HCT116 (cell line): ENCODE data around the gene GSG1L. TPM values are rescaled to one million over a fixed set of nuclear protein-coding genes. Genes with fewer than 3 reads are reported as not detected.

ENCODE experiments used
- ATAC-seq: fragments of 200-7000 bp; cut with Tn5 transposase; 2 replicates; pipeline ENCODE4 v1.9.1; 2020; ENCODE audit warnings: mild to moderate bottlenecking, moderate library complexity
- BruUV-seq: library from RNA; stranded (reverse); fragments of 400-500 nt; replicated peaks from 2 replicates; lab custom pipeline; 2021; lab: Mats Ljungman, UMichigan
- CTCF ChIA-PET: fragments of 300-600 bp; sonication (Branson Sonifier 250); formaldehyde crosslinking; loops from one replicate; lab custom pipeline; 2021; ENCODE audit warnings: antibody characterized with exemption; lab: Charles Lee
- POLR2A ChIA-PET: fragments of 300-600, 350-600 bp; sonication (Branson Sonifier 250); formaldehyde crosslinking; loops from one replicate; lab custom pipeline; 2021; ENCODE audit warnings: antibody characterized with exemption; lab: Charles Lee
- RAD21 ChIA-PET, 2 experiments: fragments of 300-600 bp; sonication (Branson Sonifier 250); formaldehyde crosslinking; loops; one replicate each; lab custom pipeline; 2023; ENCODE audit warnings: low total read pairs in 2 of 2; ENCODE audit not compliant: uncharacterized antibody in 2 of 2, unreplicated experiment in 2 of 2, low non-redundant PET in 1 of 2; lab: Charles Lee
- DNase-seq: peaks from one replicate; pipeline ENCODE4 v3.0.0-alpha.2; 2010; ENCODE audit warnings: low read depth, low spot score
- H2AFZ ChIP-seq: fragments of 200-600 bp; shearing (Covaris generic), sonication (generic); 2 replicates; pipeline ENCODE4 v1.6.1; 2017; ENCODE audit warnings: low read depth, mixed run types, mixed read lengths, antibody characterized with exemption, low read length; ENCODE audit not compliant: poor library complexity, severe bottlenecking
- H3K27ac ChIP-seq: 2 replicates; pipeline ENCODE4 v1.5.1; 2012; ENCODE audit warnings: low read depth, low read length
- H3K27me3 ChIP-seq: fragments of 200-600 bp; sonication (generic); 2 replicates; pipeline ENCODE4 v1.6.1; 2016; ENCODE audit warnings: mixed run types, low read length, mixed read lengths; ENCODE audit not compliant: insufficient read depth
- H3K36me3 ChIP-seq, 2 experiments: fragments of 200-500 bp in 1 of 2; fragments of 200-600 bp in 1 of 2; sonication (Bioruptor generic) in 1 of 2; sonication (generic) in 1 of 2; 2 replicates each; pipeline versions ENCODE4 v1.5.1 to v1.6.1; 2014 to 2016; ENCODE audit warnings: low read length in 2 of 2, inconsistent platforms in 1 of 2, mixed read lengths in 1 of 2, mixed run types in 1 of 2; ENCODE audit not compliant: insufficient read depth in 2 of 2, control insufficient read depth in 1 of 2
- H3K4me1 ChIP-seq, 2 experiments: fragments of 200-600 bp in 1 of 2; sonication (generic) in 1 of 2; 2 replicates each; pipeline versions ENCODE4 v1.5.1 to v1.6.1; 2012 to 2017; ENCODE audit warnings: low read length in 2 of 2, inconsistent platforms in 1 of 2, mild to moderate bottlenecking in 1 of 2, mixed read lengths in 1 of 2, mixed run types in 1 of 2, moderate library complexity in 1 of 2; ENCODE audit not compliant: insufficient read depth in 2 of 2, control insufficient read depth in 1 of 2
- H3K4me2 ChIP-seq: fragments of 200-600 bp; sonication (generic); 2 replicates; pipeline ENCODE4 v1.6.1; 2017; ENCODE audit warnings: mixed run types, low read length, mixed read lengths
- H3K4me3 ChIP-seq, 2 experiments: fragments of 200-600 bp in 1 of 2; sonication (generic) in 1 of 2; replicated peaks in 1 of 2; 2 replicates each; pipeline ENCODE4 v1.5.1; 2011 to 2016; ENCODE audit warnings: low read length in 2 of 2, control low read depth in 1 of 2, low read depth in 1 of 2, mild to moderate bottlenecking in 1 of 2, mixed read lengths in 1 of 2, mixed run types in 1 of 2
- H3K79me2 ChIP-seq: fragments of 200-600 bp; sonication (generic); 2 replicates; pipeline ENCODE4 v1.6.1; 2017; ENCODE audit warnings: mild to moderate bottlenecking, mixed run types, low read length, moderate library complexity, mixed read lengths; ENCODE audit not compliant: insufficient read depth
- H3K9ac ChIP-seq: fragments of 200-600 bp; sonication (generic); 2 replicates; pipeline ENCODE4 v1.6.1; 2016; ENCODE audit warnings: low read length, mixed read lengths
- H3K9me2 ChIP-seq: fragments of 200-600 bp; sonication (generic), shearing (Covaris generic); 2 replicates; pipeline ENCODE4 v1.6.1; 2017; ENCODE audit warnings: mixed run types, mild to moderate bottlenecking, moderate library complexity; ENCODE audit not compliant: insufficient read depth
- H3K9me3 ChIP-seq, 2 experiments: fragments of 200-500 bp in 1 of 2; fragments of 200-600 bp in 1 of 2; sonication (Bioruptor generic) in 1 of 2; sonication (generic) in 1 of 2; 2 replicates each; pipeline ENCODE4 v1.6.1; 2014 to 2017; ENCODE audit warnings: low read length in 2 of 2, mixed read lengths in 2 of 2, inconsistent platforms in 1 of 2, low read depth in 1 of 2, mild to moderate bottlenecking in 1 of 2, mixed run types in 1 of 2, moderate library complexity in 1 of 2; ENCODE audit not compliant: control insufficient read depth in 1 of 2, insufficient read depth in 1 of 2
- H4K20me1 ChIP-seq: fragments of 200-600 bp; sonication (generic), shearing (Covaris generic); 2 replicates; pipeline ENCODE4 v1.6.1; 2017; ENCODE audit warnings: mixed run types, mild to moderate bottlenecking, moderate library complexity; ENCODE audit not compliant: insufficient read depth
- CBX3 ChIP-seq: IDR thresholded peaks from 2 replicates; pipeline ENCODE4 v1.6.1; 2012; ENCODE audit warnings: low read depth
- CEBPB ChIP-seq: IDR thresholded peaks from 2 replicates; pipeline ENCODE4 v1.6.1; 2012; ENCODE audit warnings: low read depth
- ELF1 ChIP-seq: IDR thresholded peaks from 2 replicates; pipeline ENCODE4 v1.6.1; 2012; ENCODE audit warnings: low read depth, borderline replicate concordance
- FOSL1 ChIP-seq: IDR thresholded peaks from 2 replicates; pipeline ENCODE4 v1.6.1; 2012; ENCODE audit warnings: low read depth
- POLR2A ChIP-seq: IDR thresholded peaks from 2 replicates; pipeline ENCODE4 v1.7.0; 2011; ENCODE audit warnings: borderline replicate concordance; ENCODE audit not compliant: insufficient read depth, insufficient read length; ENCODE audit errors: extremely low read depth
- POLR2AphosphoS5 ChIP-seq: IDR thresholded peaks from 2 replicates; pipeline ENCODE4 v1.6.1; 2011; ENCODE audit warnings: mild to moderate bottlenecking, low read depth, low read length, moderate library complexity
- RAD21 ChIP-seq: IDR thresholded peaks from 2 replicates; pipeline ENCODE4 v1.6.1; 2012; ENCODE audit warnings: low read depth, mild to moderate bottlenecking
- REST ChIP-seq: IDR thresholded peaks from 2 replicates; pipeline ENCODE4 v1.6.1; 2012; ENCODE audit warnings: low read depth
- SIN3A ChIP-seq: IDR thresholded peaks from 2 replicates; pipeline ENCODE4 v1.6.1; 2012; ENCODE audit warnings: low read depth
- SP1 ChIP-seq: IDR thresholded peaks from 2 replicates; pipeline ENCODE4 v1.6.1; 2012; ENCODE audit warnings: low read depth
- SRF ChIP-seq: IDR thresholded peaks from 2 replicates; pipeline ENCODE4 v1.6.1; 2012; ENCODE audit warnings: low read depth
- ZBTB33 ChIP-seq: IDR thresholded peaks from 2 replicates; pipeline ENCODE4 v1.6.1; 2011; ENCODE audit warnings: mild to moderate bottlenecking, low read length, moderate library complexity; ENCODE audit not compliant: insufficient replicate concordance; ENCODE audit errors: extremely low read depth
- intact Hi-C: fragments of 100-400 bp; cut with micrococcal nuclease; formaldehyde crosslinking; loops from 2 replicates; pipeline ENCODE4 v1.10.0; 2022
- total RNA-seq: library from RNA; stranded (reverse); gene quantifications from one replicate; pipeline ENCODE4 v1.2.1, GENCODE V29; 2021; ENCODE audit not compliant: unreplicated experiment
- TF ChIP-seq, protein P1 (sequence below): IDR thresholded peaks from 2 replicates; pipeline ENCODE4 v1.6.1; 2012

Gene GSG1L
- total RNA-seq, 1 experiment from 2014 or later, result not detected

- no TSS peak for BruUV-seq
- intact Hi-C loops, result no loop called here
Measured at GRCh38 chr16:27962197-27962596, 101.3 kb downstream of the GSG1L start.

More at GRCh38 chr16:27962197-27962596, 101.3 kb downstream of the GSG1L start:
- CTCF ChIA-PET, result no interaction called here
- H3K4me2 ChIP-seq, result no peak overlapping the region
- H2AFZ ChIP-seq, result no peak overlapping the region
- RAD21 ChIA-PET, result no interaction called here
- H3K4me3 ChIP-seq, result no peak overlapping the region
- ATAC-seq (no peak), DNase-seq (no peak)
- H3K27me3 ChIP-seq, result 0 out of 2 replicates have a peak, but pooled peaks cover 3% of the 10 kb centered on the region
- no peaks in the 10 kb centered on the region for H4K20me1 ChIP-seq
- H3K9me2 ChIP-seq, result no peaks in the 10 kb centered on the region
- H3K4me1 ChIP-seq, result no peaks in the 10 kb centered on the region
- H3K27ac ChIP-seq, result no peak overlapping the region
- no peaks in the 10 kb centered on the region for H3K79me2 ChIP-seq
- POLR2A ChIA-PET, result no interaction called here
- no peaks in the 10 kb centered on the region for H3K36me3 ChIP-seq
- H3K9me3 ChIP-seq, result 0 out of 4 replicates have a peak, but pooled peaks cover 0 to 3% of the 10 kb centered on the region in 2 experiments
- TF ChIP-seq ELF1 (no peak), POLR2A (no peak), REST (no peak), SIN3A (no peak), FOSL1 (no peak), ZBTB33 (no peak), CEBPB (no peak), CBX3 (no peak), RAD21 (no peak), SP1 (no peak), POLR2AphosphoS5 (no peak), SRF (no peak)
- TF ChIP-seq, protein P1, sequence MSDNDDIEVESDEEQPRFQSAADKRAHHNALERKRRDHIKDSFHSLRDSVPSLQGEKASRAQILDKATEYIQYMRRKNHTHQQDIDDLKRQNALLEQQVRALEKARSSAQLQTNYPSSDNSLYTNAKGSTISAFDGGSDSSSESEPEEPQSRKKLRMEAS, result no peak
- H3K9ac ChIP-seq, result no peak overlapping the region
